SU-DHL-6 (cell line): ENCODE measurements around the gene PHIP.

Experiments
- H2AFZ ChIP-seq: fragments of 200-600 bp; sonication (generic); 2 replicates; pipeline ENCODE4 v1.6.1; 2014; ENCODE audit warnings: low read depth, mild to moderate bottlenecking, moderate library complexity, mixed read lengths, antibody characterized with exemption, low read length; ENCODE audit not compliant: severe bottlenecking
- H3F3A ChIP-seq: fragments of 200-600 bp; shearing (Covaris generic); 2 replicates; pipeline ENCODE4 v1.6.0; 2016; ENCODE audit warnings: antibody characterized with exemption, mild to moderate bottlenecking; ENCODE audit not compliant: insufficient read depth
- H3K27ac ChIP-seq: fragments of 200-600 bp; sonication (generic); 2 replicates; pipeline ENCODE4 v1.5.1; 2016; ENCODE audit warnings: low read depth, mild to moderate bottlenecking, low read length, moderate library complexity, mixed read lengths
- H3K27me3 ChIP-seq: fragments of 200-600 bp; sonication (generic), shearing (Covaris generic); 2 replicates; pipeline ENCODE4 v1.6.0; 2014; ENCODE audit warnings: mild to moderate bottlenecking, low read length
- H3K36me3 ChIP-seq: fragments of 200-600 bp; sonication (generic); 2 replicates; pipeline ENCODE4 v1.6.1; 2014; ENCODE audit warnings: mild to moderate bottlenecking, low read length, mixed read lengths
- H3K4me2 ChIP-seq: fragments of 300-600, 200-600 bp; shearing (Covaris generic), sonication (generic); 2 replicates; pipeline ENCODE4 v1.6.0; 2014; ENCODE audit warnings: low read length, low read depth, mild to moderate bottlenecking; ENCODE audit not compliant: poor library complexity, severe bottlenecking
- H3K4me3 ChIP-seq: fragments of 200-600 bp; sonication (generic); 2 replicates; pipeline ENCODE4 v1.5.1; 2014; ENCODE audit warnings: antibody characterized with exemption, low read length, mild to moderate bottlenecking, mixed read lengths; ENCODE audit not compliant: insufficient read depth, poor library complexity, severe bottlenecking
- H3K79me2 ChIP-seq: fragments of 200-600 bp; sonication (generic); 2 replicates; pipeline ENCODE4 v1.6.1; 2014; ENCODE audit warnings: mild to moderate bottlenecking, low read length, moderate library complexity; ENCODE audit not compliant: insufficient read depth
- H3K9ac ChIP-seq: fragments of 200-600 bp; sonication (generic); 2 replicates; pipeline ENCODE4 v1.7.0; 2014; ENCODE audit warnings: mild to moderate bottlenecking, low read length
- H3K9me2 ChIP-seq: fragments of 200-600 bp; sonication (generic); replicated peaks from 2 replicates; pipeline ENCODE4 v1.6.1; 2014; ENCODE audit warnings: low read length; ENCODE audit not compliant: insufficient read depth
- H3K9me3 ChIP-seq: fragments of 200-600 bp; sonication (generic); 2 replicates; pipeline ENCODE4 v1.6.1; 2014; ENCODE audit warnings: low read length, mixed read lengths; ENCODE audit not compliant: insufficient read depth
- H4K20me1 ChIP-seq: fragments of 200-600 bp; sonication (generic); 2 replicates; pipeline ENCODE4 v1.6.1; 2014; ENCODE audit warnings: low read depth, mild to moderate bottlenecking, antibody characterized with exemption, low read length, moderate library complexity, mixed read lengths
- CTCF ChIP-seq: fragments of 200-600 bp; sonication (generic); IDR thresholded peaks from one replicate; pipeline ENCODE4 v1.5.1; 2017; ENCODE audit warnings: antibody characterized with exemption, mild to moderate bottlenecking, low read length, moderate library complexity; ENCODE audit not compliant: insufficient read depth, poor library complexity, severe bottlenecking
- EZH2phosphoT487 ChIP-seq: fragments of 200-600 bp; sonication (generic), shearing (Covaris generic); conservative IDR thresholded peaks from 2 replicates; pipeline ENCODE4 v1.6.1; 2018; ENCODE audit warnings: mild to moderate bottlenecking, antibody characterized with exemption, low read length, moderate library complexity, mixed read lengths

PHIP gene

GRCh38 chr6:79001415-79001814, 76.6 kb downstream of the PHIP start:
- H2AFZ ChIP-seq: no peak overlapping the region
- H3F3A ChIP-seq: no peaks in the 10 kb centered on the region; the same call in 1 of the 2 replicates
- peaks cover 94% of the 10 kb centered on the region for H3K36me3 ChIP-seq
- H3K79me2 ChIP-seq: no peaks in the 10 kb centered on the region
- H3K9me2 ChIP-seq: no peaks in the 10 kb centered on the region
- H3K27ac ChIP-seq: no peak overlapping the region
- no peak overlapping the region for H3K4me2 ChIP-seq
- no peak for TF ChIP-seq CTCF
- TF ChIP-seq EZH2phosphoT487: no peak
- H3K9ac ChIP-seq: no peak overlapping the region
- H3K9me3 ChIP-seq: no peaks in the 10 kb centered on the region
- no peaks in the 10 kb centered on the region for H4K20me1 ChIP-seq
- H3K4me3 ChIP-seq: no peak overlapping the region
- H3K27me3 ChIP-seq: no peaks in the 10 kb centered on the region

GRCh38 chr6:78999737-79000136, 78.3 kb downstream of the PHIP start:
- H3K36me3 ChIP-seq: peaks cover 94% of the 10 kb centered on the region
- no peak overlapping the region for H3K4me3 ChIP-seq
- no peaks in the 10 kb centered on the region for H4K20me1 ChIP-seq
- H3K9me3 ChIP-seq: no peaks in the 10 kb centered on the region
- H3K9ac ChIP-seq: no peak overlapping the region
- no peak overlapping the region for H3K27ac ChIP-seq
- no peaks in the 10 kb centered on the region; the same call in 1 of the 2 replicates for H3F3A ChIP-seq
- no peak overlapping the region for H2AFZ ChIP-seq
- no peak overlapping the region for H3K4me2 ChIP-seq
- no peaks in the 10 kb centered on the region for H3K9me2 ChIP-seq
- TF ChIP-seq CTCF: no peak
- no peak for TF ChIP-seq EZH2phosphoT487
- H3K79me2 ChIP-seq: no peaks in the 10 kb centered on the region
- no peaks in the 10 kb centered on the region for H3K27me3 ChIP-seq

GRCh38 chr6:78995946-78996345, 82.1 kb downstream of the PHIP start:
- H3K9me2 ChIP-seq: no peaks in the 10 kb centered on the region
- no peaks in the 10 kb centered on the region; the same call in 1 of the 2 replicates for H3K79me2 ChIP-seq
- no peak overlapping the region for H3K9ac ChIP-seq
- H4K20me1 ChIP-seq: no peaks in the 10 kb centered on the region
- no peak overlapping the region for H3K27ac ChIP-seq
- peaks cover 85% of the 10 kb centered on the region for H3K36me3 ChIP-seq
- no peak overlapping the region for H3K4me3 ChIP-seq
- H2AFZ ChIP-seq: no peak overlapping the region
- no peaks in the 10 kb centered on the region for H3K9me3 ChIP-seq
- H3K27me3 ChIP-seq: no peaks in the 10 kb centered on the region
- H3K4me2 ChIP-seq: no peak overlapping the region
- H3F3A ChIP-seq: no peaks in the 10 kb centered on the region; the same call in 1 of the 2 replicates
- TF ChIP-seq EZH2phosphoT487 (no peak), CTCF (no peak)
